ENCODE measurements around the gene UBA6.

Gene UBA6

GRCh38 chr4:67700738-67701516, at the start of gene UBA6:
TSS of gene UBA6 (minus strand) at chr4:67701155. CDS start at chr4:67701119, 36 bp downstream.
- peak within 1 kb of the TSS; percentile 90 for H3K4me3 ChIP-seq (ENCODE audit: low read depth, low read length)
- peak; percentile 53 for TF ChIP-seq CTCF (IDR thresholded peaks at IDR 0.05; ENCODE audit: borderline replicate concordance, insufficient read depth, low read depth, low read length)

DNA sequence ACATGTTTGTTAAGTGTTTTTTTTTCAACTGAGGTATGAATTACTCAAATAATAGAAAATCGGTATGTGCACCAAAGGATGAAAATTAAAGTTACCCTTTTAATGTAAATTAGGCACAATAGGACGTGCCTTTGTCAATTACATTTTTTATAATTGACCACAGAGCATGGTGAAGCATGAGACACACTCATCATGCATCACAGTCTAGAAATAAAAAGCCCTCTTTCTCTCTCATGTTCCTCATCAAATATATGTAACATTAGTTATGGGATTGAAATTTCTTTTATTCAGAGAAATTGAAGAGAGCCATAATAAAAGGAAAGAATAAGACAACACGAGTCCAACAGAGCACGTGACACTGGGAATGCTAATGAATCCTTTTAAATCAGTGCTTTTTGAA, 49.7 kb upstream of the UBA6 start:
- no peak for TF ChIP-seq CTCF (IDR thresholded peaks at IDR 0.05; ENCODE audit: borderline replicate concordance, insufficient read depth, low read depth, low read length)
- H3K4me3 ChIP-seq (ENCODE audit: low read depth, low read length), result no peak overlapping the region

- no peak overlapping the region for H3K4me3 ChIP-seq (ENCODE audit: low read depth, low read length)
- TF ChIP-seq CTCF (IDR thresholded peaks at IDR 0.05; ENCODE audit: borderline replicate concordance, insufficient read depth, low read depth, low read length), result no peak
Observed at GRCh38 chr4:67749286-67749685, 48.3 kb upstream of the UBA6 start.

DNA sequence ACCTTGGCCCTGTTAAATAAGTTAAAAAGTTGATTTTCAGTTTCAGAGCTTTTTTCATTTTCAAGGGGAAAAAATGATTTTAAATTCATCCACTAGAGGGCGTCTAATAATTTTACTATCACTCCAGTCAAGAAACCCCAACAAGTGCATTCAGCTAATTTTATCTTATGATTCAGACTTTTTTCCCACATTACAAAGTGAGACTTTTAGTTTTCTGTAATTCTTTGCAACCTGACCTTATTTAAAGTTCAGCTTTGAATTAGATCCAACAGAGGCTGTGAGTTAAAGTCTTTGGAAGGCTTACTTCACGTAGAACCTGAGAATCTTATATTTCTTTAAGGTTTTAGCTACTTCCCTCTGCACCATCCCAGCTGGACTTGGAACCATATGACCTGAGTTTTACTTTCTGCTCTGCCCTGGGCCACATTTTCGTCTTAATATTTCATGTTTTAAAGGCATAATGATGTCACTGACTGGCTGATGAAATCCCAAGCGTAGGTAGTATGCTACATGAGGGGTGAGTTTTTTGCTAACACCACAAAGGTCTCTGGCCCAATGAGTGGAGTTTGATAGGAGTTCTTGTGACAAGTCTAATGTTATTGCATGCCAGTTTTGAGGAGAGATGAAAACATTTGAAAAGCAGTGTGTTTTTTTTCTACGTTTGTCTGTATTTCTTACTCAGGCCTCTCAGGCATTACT, 46.0 kb upstream of the UBA6 start:
- TF ChIP-seq CTCF (IDR thresholded peaks at IDR 0.05; ENCODE audit: borderline replicate concordance, insufficient read depth, low read depth, low read length), result no peak

DNA sequence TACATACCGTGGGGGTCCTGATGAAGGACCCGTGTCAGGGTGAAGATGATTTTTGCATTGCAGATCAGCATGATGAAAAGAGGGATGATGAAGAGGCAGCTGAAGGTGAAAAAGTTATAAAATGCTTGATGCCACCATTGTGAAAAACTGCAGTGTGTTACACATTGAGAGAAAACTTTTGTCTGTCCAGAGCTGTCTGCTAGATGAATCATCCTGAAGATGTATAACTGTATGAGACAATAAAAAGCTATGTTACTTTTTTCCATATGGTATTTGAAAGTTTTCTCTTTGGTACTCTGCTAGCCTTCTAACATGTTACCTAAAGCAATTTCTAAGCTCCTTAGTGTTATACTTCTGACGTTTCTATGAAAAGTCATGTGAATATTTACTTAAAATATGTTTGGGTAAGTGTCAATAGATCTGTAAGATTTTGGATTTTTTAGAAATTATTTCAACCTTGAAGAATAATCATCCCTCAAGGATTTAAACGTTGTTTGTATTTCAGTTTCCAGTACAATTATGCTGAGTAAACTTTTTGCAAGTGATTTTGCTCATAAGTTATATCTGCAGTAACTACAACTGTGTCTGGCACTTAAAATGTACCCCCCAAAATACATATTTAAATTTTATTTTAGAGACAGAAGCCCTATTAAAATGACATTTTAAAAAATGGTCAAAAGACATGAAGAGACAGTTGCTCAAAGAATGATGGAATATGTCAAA, 43.8 kb upstream of the UBA6 start:
- H3K4me3 ChIP-seq (ENCODE audit: low read depth, low read length), result no peak overlapping the region
- no peak for TF ChIP-seq CTCF (IDR thresholded peaks at IDR 0.05; ENCODE audit: borderline replicate concordance, insufficient read depth, low read depth, low read length)

More for the DNA sequence above, 46.0 kb upstream of the UBA6 start:
- no peak overlapping the region for H3K4me3 ChIP-seq (ENCODE audit: low read depth, low read length)

DNA sequence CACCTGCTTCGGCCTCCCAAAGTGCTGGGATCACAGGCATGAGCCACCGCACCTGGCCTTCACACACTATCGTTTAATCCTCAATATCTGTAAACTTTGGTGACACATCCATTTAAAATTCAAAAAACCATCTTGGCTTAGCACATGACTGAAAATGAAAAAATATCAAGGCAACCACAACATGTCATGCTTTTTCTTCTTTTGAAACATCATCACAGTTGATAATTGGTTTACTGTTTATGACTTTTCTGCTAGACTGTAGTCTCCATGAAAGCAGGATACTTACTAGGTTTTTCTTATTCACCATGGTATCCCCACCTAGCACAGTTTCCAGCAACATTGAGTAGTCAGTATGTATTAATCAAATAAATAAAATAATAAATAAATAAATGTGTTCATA, 42.2 kb upstream of the UBA6 start:
- TF ChIP-seq CTCF (IDR thresholded peaks at IDR 0.05; ENCODE audit: borderline replicate concordance, insufficient read depth, low read depth, low read length), result no peak
- no peak overlapping the region for H3K4me3 ChIP-seq (ENCODE audit: low read depth, low read length)

Measured in GM12875 (cell line).